Uterus (tissue), 2 donors: ENCODE results near the gene OPCML.

Source experiments
- CTCF ChIP-seq, 4 experiments: fragments of 200-600 bp in 2 of 4; fragments of 450-650 bp in 2 of 4; sonication (generic) in 2 of 4; IDR thresholded peaks; one replicate each; pipeline ENCODE4 v1.5.1; 2016 to 2019; ENCODE audit warnings: antibody characterized with exemption in 4 of 4, mild to moderate bottlenecking in 2 of 4, moderate library complexity in 1 of 4
- POLR2A ChIP-seq, 2 donors: fragments of 450-650 bp; IDR thresholded peaks; one replicate each; pipeline ENCODE4 v1.6.1; 2016; ENCODE audit warnings: antibody characterized with exemption in 2 of 2, mild to moderate bottlenecking in 1 of 2, moderate library complexity in 1 of 2

GRCh38 chr11:133413703-133414102 lies 118.6 kb downstream of the OPCML start:
- TF ChIP-seq CTCF (IDR thresholded peaks at IDR 0.05) (no peak), POLR2A (IDR thresholded peaks at IDR 0.05) (no peak)
